A673 (cell line): Measurements from ENCODE around the gene SPRYD3. TPM values are rescaled to one million over a fixed set of nuclear protein-coding genes. Genes with fewer than 3 reads are reported as not detected.
"Not testable (repeated sequence)": the region's sequence is repeated elsewhere in the genome, so short reads cannot be mapped to it uniquely, and the experiment has no call there.

Experiments used
- BruUV-seq: library from RNA; stranded (reverse); fragments of 400-500 nt; replicated peaks from 2 replicates; lab custom pipeline; 2021; lab: Mats Ljungman, UMichigan
- CTCF ChIA-PET: fragments of 300-600 bp; sonication (Branson Sonifier 250); formaldehyde crosslinking; loops from one replicate; lab custom pipeline; 2022; ENCODE audit warnings: antibody characterized with exemption; lab: Charles Lee
- POLR2A ChIA-PET: fragments of 300-600 bp; sonication (Branson Sonifier 250); formaldehyde crosslinking; loops from one replicate; lab custom pipeline; 2022; ENCODE audit warnings: antibody characterized with exemption; ENCODE audit not compliant: low non-redundant PET; lab: Charles Lee
- DNase-seq: peaks from one replicate; pipeline ENCODE4 v3.0.0-alpha.2; 2015; ENCODE audit warnings: low spot score
- H3K27ac ChIP-seq: fragments of 200-600 bp; sonication (generic); 2 replicates; pipeline ENCODE4 v1.5.1; 2016; ENCODE audit warnings: mixed run types, low read depth, mild to moderate bottlenecking, mixed read lengths, antibody characterized with exemption, low read length; ENCODE audit not compliant: poor library complexity, severe bottlenecking
- H3K27me3 ChIP-seq: fragments of 200-600 bp; sonication (generic); replicated peaks from 2 replicates; pipeline ENCODE4 v1.6.1; 2017; ENCODE audit warnings: mixed run types, low read depth, mild to moderate bottlenecking, mixed read lengths, antibody characterized with exemption, low read length; ENCODE audit not compliant: insufficient read depth, poor library complexity
- H3K36me3 ChIP-seq: fragments of 200-600 bp; sonication (generic); 2 replicates; pipeline ENCODE4 v1.6.1; 2016; ENCODE audit warnings: mixed run types, mild to moderate bottlenecking, mixed read lengths, antibody characterized with exemption, low read length; ENCODE audit not compliant: insufficient read depth, poor library complexity, severe bottlenecking
- H3K4me1 ChIP-seq: fragments of 200-600 bp; sonication (generic); 2 replicates; pipeline ENCODE4 v1.6.1; 2017; ENCODE audit warnings: mixed run types, mild to moderate bottlenecking, mixed read lengths, antibody characterized with exemption, low read length; ENCODE audit not compliant: insufficient read depth, poor library complexity, severe bottlenecking
- H3K4me3 ChIP-seq: fragments of 200-600 bp; sonication (generic); 2 replicates; pipeline ENCODE4 v1.5.1; 2016; ENCODE audit warnings: low read depth, mixed run types, mild to moderate bottlenecking, mixed read lengths, low read length; ENCODE audit not compliant: poor library complexity, severe bottlenecking
- H3K9me3 ChIP-seq: fragments of 200-600 bp; sonication (generic); 2 replicates; pipeline ENCODE4 v1.6.1; 2016; ENCODE audit warnings: mixed run types, low read depth, mild to moderate bottlenecking, mixed read lengths, antibody characterized with exemption, low read length; ENCODE audit not compliant: poor library complexity, severe bottlenecking
- CTCF ChIP-seq: fragments of 300-800, 200-600 bp; sonication (generic); conservative IDR thresholded peaks from 2 replicates; pipeline ENCODE4 v1.5.1; 2017; ENCODE audit warnings: low read depth, mild to moderate bottlenecking, antibody characterized with exemption, low read length, moderate library complexity, mixed read lengths
- EZH2 ChIP-seq: fragments of 200-600 bp; sonication (generic); IDR thresholded peaks from 2 replicates; pipeline ENCODE4 v1.6.1; 2017; ENCODE audit warnings: borderline replicate concordance, low read depth, mild to moderate bottlenecking, mixed read lengths, antibody characterized with exemption, low read length; ENCODE audit not compliant: poor library complexity, severe bottlenecking
- intact Hi-C: fragments of 100-400 bp; cut with micrococcal nuclease; formaldehyde crosslinking; loops from one replicate; pipeline ENCODE4 v1.10.0; 2022; ENCODE audit not compliant: unreplicated experiment
- total RNA-seq: library from RNA; stranded (reverse); gene quantifications from 2 replicates; pipeline ENCODE4 v1.2.3, GENCODE V29; 2021

The SPRYD3 gene
- total RNA-seq, 1 experiment from 2014 or later: 19.3 TPM

GRCh38 chr12:53113951-53114350, 34.8 kb upstream of the SPRYD3 start:
- TF ChIP-seq CTCF (no peak), EZH2 (no peak)
- CTCF ChIA-PET: no interaction called here
- Histone ChIP-seq H3K4me1 (no peaks in the 10 kb centered on the region), H3K36me3 (no peaks in the 10 kb centered on the region), H3K27ac (no peak overlapping the region), H3K4me3 (no peak overlapping the region), H3K9me3 (no peaks in the 10 kb centered on the region), H3K27me3 (no peaks in the 10 kb centered on the region)
- intact Hi-C loops: no loop called here
- no peak for DNase-seq
- BruUV-seq: no TSS peak
- POLR2A ChIA-PET: no interaction called here

- TF ChIP-seq CTCF (no peak), EZH2 (no peak)
- Histone ChIP-seq H3K4me1 (no peaks in the 10 kb centered on the region), H3K36me3 (no peaks in the 10 kb centered on the region), H3K4me3 (no peak overlapping the region), H3K27ac (no peak overlapping the region), H3K27me3 (no peaks in the 10 kb centered on the region), H3K9me3 (no peaks in the 10 kb centered on the region)
- DNase-seq: no peak
- POLR2A ChIA-PET: no interaction called here
- BruUV-seq: no TSS peak
- intact Hi-C loops: no loop called here
- CTCF ChIA-PET: no interaction called here
Measured at GRCh38 chr12:53113136-53113705, 34.0 kb upstream of the SPRYD3 start.

DNA sequence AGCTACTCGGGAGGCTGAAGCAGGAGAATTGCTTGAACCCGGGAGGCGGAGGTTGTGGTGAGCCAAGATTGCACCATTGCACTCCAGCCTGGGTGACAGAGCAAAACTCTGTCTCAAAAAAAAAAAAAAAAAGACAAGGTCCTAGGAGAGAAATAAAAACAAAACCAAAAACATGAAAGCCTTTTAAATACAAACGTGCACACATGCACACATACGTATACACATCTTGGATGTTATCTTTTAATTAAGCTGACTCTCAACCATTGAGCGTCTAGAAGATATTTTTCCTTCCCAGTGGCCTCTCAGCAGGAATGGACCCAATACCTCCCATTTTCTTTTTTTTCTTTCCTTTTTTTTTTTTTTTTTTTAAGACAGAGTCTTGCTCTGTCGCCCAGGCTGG, 33.2 kb upstream of the SPRYD3 start:
- CTCF ChIA-PET, H3K27me3 ChIP-seq, H3K27ac ChIP-seq, DNase-seq, H3K4me3 ChIP-seq, H3K9me3 ChIP-seq, POLR2A ChIA-PET, H3K4me1 ChIP-seq, H3K36me3 ChIP-seq, BruUV-seq, intact Hi-C loops: not testable (repeated sequence)

DNA sequence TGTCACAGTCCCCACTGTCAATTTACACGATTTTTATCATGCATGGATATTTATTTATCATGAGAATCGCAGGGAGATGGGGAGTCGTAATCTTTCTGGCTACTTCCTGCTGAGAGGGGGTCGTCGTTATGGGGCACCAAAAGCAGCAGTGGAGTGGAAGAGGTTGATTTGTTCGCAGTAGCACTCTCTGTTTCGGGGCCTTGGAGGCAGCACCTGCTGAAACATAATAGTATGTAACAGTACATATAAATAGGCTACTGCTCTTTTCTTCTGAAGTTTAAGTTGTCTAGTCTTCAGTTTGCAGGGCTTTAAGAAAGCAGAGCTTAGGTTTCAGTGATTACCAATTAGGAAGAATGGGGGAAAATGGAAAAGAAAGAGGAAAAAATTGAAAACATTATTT, 27.9 kb upstream of the SPRYD3 start:
- ChIA-PET CTCF (interaction anchor here (1.4 kb wide), 1 partner anchor 28 kb away, joined by 3 read pairs; the partner anchor contains the start of gene SPRYD3), POLR2A (no interaction called here)
- H3K4me1 ChIP-seq: no peaks in the 10 kb centered on the region
- H3K27ac ChIP-seq: no peak overlapping the region
- no peak for DNase-seq
- no TSS peak for BruUV-seq
- H3K9me3 ChIP-seq: no peaks in the 10 kb centered on the region
- H3K27me3 ChIP-seq: no peaks in the 10 kb centered on the region
- H3K4me3 ChIP-seq: no peak overlapping the region
- intact Hi-C loops: no loop called here
- no peaks in the 10 kb centered on the region for H3K36me3 ChIP-seq
- TF ChIP-seq EZH2: no peak
- no peak for TF ChIP-seq CTCF
